ENCODE results near the gene CD209.

CD209 gene

DNA sequence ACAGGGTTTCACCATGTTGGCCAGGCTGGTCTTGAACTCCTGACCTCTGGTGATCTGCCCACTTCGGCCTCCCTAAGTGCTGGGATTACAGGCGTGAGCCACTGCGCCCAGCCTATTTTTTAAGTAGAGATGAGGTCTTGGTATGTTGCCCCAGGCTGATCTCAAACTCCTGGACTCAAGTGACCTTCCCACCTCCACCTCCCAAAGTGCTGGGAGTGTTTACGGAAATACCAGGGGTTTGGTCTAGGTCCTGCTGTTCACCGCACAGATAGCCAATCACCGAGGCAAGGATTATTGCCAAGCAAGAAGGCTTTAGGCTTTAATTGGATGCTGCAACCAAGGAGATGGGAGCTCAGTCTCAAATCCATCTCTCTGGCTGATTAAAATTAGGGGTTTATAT is 27.0 kb downstream of the CD209 start:
- Histone ChIP-seq H3K79me2 (ENCODE audit: insufficient read depth, low read length) (no peaks in the 10 kb centered on the region), H3K27ac (ENCODE audit: low read length) (no peak overlapping the region), H3K4me1 (ENCODE audit: insufficient read depth, low read length) (no peaks in the 10 kb centered on the region; the same call in 1 of the 2 replicates), H3K9ac (ENCODE audit: low read depth, low read length) (no peak overlapping the region), H3K9me3 (ENCODE audit: insufficient read depth, low read length, severe bottlenecking) (no peaks in the 10 kb centered on the region), H3K4me3 (ENCODE audit: low read depth in 1 of 2, low read length in 2 of 2) (no peak overlapping the region), H2AFZ (ENCODE audit: low read depth, low read length) (no peak overlapping the region), H3K4me2 (ENCODE audit: insufficient read depth, low read length) (no peak overlapping the region), H3K36me3 (ENCODE audit: insufficient read depth, low read length) (no peaks in the 10 kb centered on the region), H4K20me1 (ENCODE audit: insufficient read depth, low read length) (no peaks in the 10 kb centered on the region), H3K27me3 (ENCODE audit: insufficient read depth, low read length, poor library complexity) (no peaks in the 10 kb centered on the region)
- no peak for TF ChIP-seq EZH2 (IDR thresholded peaks at IDR 0.05; ENCODE audit: borderline replicate concordance, low read depth, low read length, severe bottlenecking)
- TF ChIP-seq, protein P1, sequence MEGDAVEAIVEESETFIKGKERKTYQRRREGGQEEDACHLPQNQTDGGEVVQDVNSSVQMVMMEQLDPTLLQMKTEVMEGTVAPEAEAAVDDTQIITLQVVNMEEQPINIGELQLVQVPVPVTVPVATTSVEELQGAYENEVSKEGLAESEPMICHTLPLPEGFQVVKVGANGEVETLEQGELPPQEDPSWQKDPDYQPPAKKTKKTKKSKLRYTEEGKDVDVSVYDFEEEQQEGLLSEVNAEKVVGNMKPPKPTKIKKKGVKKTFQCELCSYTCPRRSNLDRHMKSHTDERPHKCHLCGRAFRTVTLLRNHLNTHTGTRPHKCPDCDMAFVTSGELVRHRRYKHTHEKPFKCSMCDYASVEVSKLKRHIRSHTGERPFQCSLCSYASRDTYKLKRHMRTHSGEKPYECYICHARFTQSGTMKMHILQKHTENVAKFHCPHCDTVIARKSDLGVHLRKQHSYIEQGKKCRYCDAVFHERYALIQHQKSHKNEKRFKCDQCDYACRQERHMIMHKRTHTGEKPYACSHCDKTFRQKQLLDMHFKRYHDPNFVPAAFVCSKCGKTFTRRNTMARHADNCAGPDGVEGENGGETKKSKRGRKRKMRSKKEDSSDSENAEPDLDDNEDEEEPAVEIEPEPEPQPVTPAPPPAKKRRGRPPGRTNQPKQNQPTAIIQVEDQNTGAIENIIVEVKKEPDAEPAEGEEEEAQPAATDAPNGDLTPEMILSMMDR (IDR thresholded peaks at IDR 0.05; ENCODE audit: borderline replicate concordance, extremely low read depth, low read length, poor library complexity, severe bottlenecking), result no peak
- DNase-seq, result no peak
- ATAC-seq (ENCODE audit: insufficient read depth, low read depth), result no peak

DNA sequence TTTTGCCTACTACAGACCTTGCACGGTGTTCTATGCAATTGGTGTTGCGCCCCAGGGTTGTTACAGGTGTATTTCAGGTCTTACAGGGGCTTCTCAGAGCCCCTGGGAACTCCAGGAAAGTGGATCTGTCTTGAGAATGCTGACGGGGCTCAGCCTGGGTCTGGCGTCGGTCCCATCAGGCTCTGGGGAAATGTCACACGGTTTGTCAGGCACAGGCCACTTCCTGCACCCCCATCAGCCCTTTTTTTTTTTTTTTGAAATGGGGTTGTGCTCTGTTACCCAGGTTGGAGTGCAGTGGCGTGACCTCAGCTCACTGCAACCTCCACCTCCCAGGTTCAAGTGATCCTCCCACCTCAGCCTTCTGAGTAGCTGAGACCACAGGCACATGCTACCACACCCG is 28.7 kb downstream of the CD209 start:
- Histone ChIP-seq H2AFZ (ENCODE audit: low read depth, low read length) (no peak overlapping the region; the same call in 1 of the 2 replicates), H3K9me3 (ENCODE audit: insufficient read depth, low read length, severe bottlenecking) (no peaks in the 10 kb centered on the region), H3K4me3 (ENCODE audit: low read depth in 1 of 2, low read length in 2 of 2) (no peak overlapping the region), H4K20me1 (ENCODE audit: insufficient read depth, low read length) (no peaks in the 10 kb centered on the region), H3K36me3 (ENCODE audit: insufficient read depth, low read length) (no peaks in the 10 kb centered on the region), H3K4me1 (ENCODE audit: insufficient read depth, low read length) (no peaks in the 10 kb centered on the region; the same call in 1 of the 2 replicates), H3K79me2 (ENCODE audit: insufficient read depth, low read length) (no peaks in the 10 kb centered on the region), H3K27me3 (ENCODE audit: insufficient read depth, low read length, poor library complexity) (no peaks in the 10 kb centered on the region), H3K4me2 (ENCODE audit: insufficient read depth, low read length) (no peak overlapping the region), H3K27ac (ENCODE audit: low read length) (no peak overlapping the region), H3K9ac (ENCODE audit: low read depth, low read length) (no peak overlapping the region)
- no peak for ATAC-seq (ENCODE audit: insufficient read depth, low read depth)
- TF ChIP-seq, protein P1 (IDR thresholded peaks at IDR 0.05; ENCODE audit: borderline replicate concordance, extremely low read depth, low read length, poor library complexity, severe bottlenecking), result no peak
- no peak for TF ChIP-seq EZH2 (IDR thresholded peaks at IDR 0.05; ENCODE audit: borderline replicate concordance, low read depth, low read length, severe bottlenecking)
- no peak for DNase-seq

DNA sequence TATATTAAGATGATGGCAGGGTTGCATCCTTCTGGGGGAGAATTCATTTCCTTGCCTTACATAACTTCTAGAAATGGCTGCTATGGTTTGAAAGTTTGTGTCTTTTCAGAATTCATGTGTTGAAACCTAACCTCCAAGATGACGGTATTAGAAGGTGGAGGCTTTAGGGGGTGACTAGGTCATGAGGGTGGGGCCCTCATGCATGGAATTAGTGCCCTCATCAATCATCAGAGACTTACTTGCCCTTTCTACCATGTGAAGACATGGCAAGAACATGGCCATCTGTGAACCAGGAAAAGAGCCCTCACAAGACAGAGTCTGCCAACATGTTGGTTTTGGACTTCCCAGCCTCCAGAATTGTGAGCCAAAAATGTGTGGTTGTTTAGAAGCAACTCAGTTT is 30.6 kb downstream of the CD209 start:
- no peak overlapping the region for H3K9ac ChIP-seq (ENCODE audit: low read depth, low read length)
- no peak overlapping the region for H3K27ac ChIP-seq (ENCODE audit: low read length)
- H3K4me2 ChIP-seq (ENCODE audit: insufficient read depth, low read length), result no peak overlapping the region
- no peaks in the 10 kb centered on the region for H3K79me2 ChIP-seq (ENCODE audit: insufficient read depth, low read length)
- H4K20me1 ChIP-seq (ENCODE audit: insufficient read depth, low read length), result no peaks in the 10 kb centered on the region
- no peaks in the 10 kb centered on the region; the same call in 1 of the 2 replicates for H3K4me1 ChIP-seq (ENCODE audit: insufficient read depth, low read length)
- H3K36me3 ChIP-seq (ENCODE audit: insufficient read depth, low read length), result no peaks in the 10 kb centered on the region
- ATAC-seq (ENCODE audit: insufficient read depth, low read depth) (no peak), DNase-seq (no peak)
- H3K27me3 ChIP-seq (ENCODE audit: insufficient read depth, low read length, poor library complexity), result no peaks in the 10 kb centered on the region
- TF ChIP-seq, protein P1 (IDR thresholded peaks at IDR 0.05; ENCODE audit: borderline replicate concordance, extremely low read depth, low read length, poor library complexity, severe bottlenecking), result no peak
- no peak for TF ChIP-seq EZH2 (IDR thresholded peaks at IDR 0.05; ENCODE audit: borderline replicate concordance, low read depth, low read length, severe bottlenecking)
- H3K9me3 ChIP-seq (ENCODE audit: insufficient read depth, low read length, severe bottlenecking), result no peaks in the 10 kb centered on the region
- H3K4me3 ChIP-seq (ENCODE audit: low read depth in 1 of 2, low read length in 2 of 2), result no peak overlapping the region
- H2AFZ ChIP-seq (ENCODE audit: low read depth, low read length), result no peak overlapping the region

DNA sequence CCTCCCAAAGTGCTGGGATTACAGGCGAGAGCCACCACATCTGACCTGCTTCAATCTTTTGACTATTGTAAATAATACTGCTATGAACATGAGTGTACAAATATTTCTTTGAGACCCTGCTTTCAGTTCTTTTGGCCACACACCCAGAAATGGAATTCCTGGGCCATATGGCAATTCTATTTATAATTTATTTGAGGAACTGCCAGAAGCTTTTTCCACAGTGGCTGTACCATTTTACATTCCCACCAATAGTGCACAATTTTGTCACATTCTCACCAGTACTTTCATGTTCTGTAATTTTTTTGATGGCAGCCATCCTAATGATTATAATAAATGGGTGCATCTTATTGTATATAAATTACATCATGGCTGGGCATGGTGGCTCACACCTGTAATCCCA is 31.7 kb downstream of the CD209 start:
- Histone ChIP-seq H3K4me3 (ENCODE audit: low read depth in 1 of 2, low read length in 2 of 2) (no peak overlapping the region), H3K79me2 (ENCODE audit: insufficient read depth, low read length) (no peaks in the 10 kb centered on the region), H3K9me3 (ENCODE audit: insufficient read depth, low read length, severe bottlenecking) (no peaks in the 10 kb centered on the region), H3K9ac (ENCODE audit: low read depth, low read length) (no peak overlapping the region), H4K20me1 (ENCODE audit: insufficient read depth, low read length) (no peaks in the 10 kb centered on the region), H3K4me2 (ENCODE audit: insufficient read depth, low read length) (no peak overlapping the region), H3K27ac (ENCODE audit: low read length) (no peak overlapping the region), H3K36me3 (ENCODE audit: insufficient read depth, low read length) (no peaks in the 10 kb centered on the region), H3K27me3 (ENCODE audit: insufficient read depth, low read length, poor library complexity) (no peaks in the 10 kb centered on the region), H3K4me1 (ENCODE audit: insufficient read depth, low read length) (no peaks in the 10 kb centered on the region; the same call in 1 of the 2 replicates), H2AFZ (ENCODE audit: low read depth, low read length) (no peak overlapping the region)
- ATAC-seq (ENCODE audit: insufficient read depth, low read depth) (no peak), DNase-seq (no peak)
- no peak for TF ChIP-seq EZH2 (IDR thresholded peaks at IDR 0.05; ENCODE audit: borderline replicate concordance, low read depth, low read length, severe bottlenecking)
- TF ChIP-seq, protein P1 (IDR thresholded peaks at IDR 0.05; ENCODE audit: borderline replicate concordance, extremely low read depth, low read length, poor library complexity, severe bottlenecking), result no peak
